ENCODE data around the gene MAD1L1. TPM values are rescaled to one million over a fixed set of nuclear protein-coding genes. Genes with fewer than 3 reads are reported as not detected.

Gene MAD1L1
- total RNA-seq, 1 experiment from 2014 or later, result 163 TPM

GRCh38 chr7:1900847-1901246 lies 331.9 kb downstream of the MAD1L1 start:
- in situ Hi-C loops (cut with HindIII; ENCODE audit: low sequenced_read_pairs), result no loop called here
- DNase-seq (ENCODE audit: low spot score), result no peak

- DNase-seq (ENCODE audit: low spot score), result no peak
- in situ Hi-C loops (cut with HindIII; ENCODE audit: low sequenced_read_pairs), result no loop called here
These were observed 332.6 kb downstream of the MAD1L1 start for GRCh38 chr7:1899951-1900762.

GRCh38 chr7:1899196-1899595 lies 333.5 kb downstream of the MAD1L1 start:
- in situ Hi-C loops (cut with HindIII; ENCODE audit: low sequenced_read_pairs), result no loop called here

GRCh38 chr7:1898628-1899185 lies 334.0 kb downstream of the MAD1L1 start:
- in situ Hi-C loops (cut with HindIII; ENCODE audit: low sequenced_read_pairs), result no loop called here
- DNase-seq (ENCODE audit: low spot score), result no peak

More at GRCh38 chr7:1899196-1899595, 333.5 kb downstream of the MAD1L1 start:
- DNase-seq (ENCODE audit: low spot score), result no peak

- DNase-seq (ENCODE audit: low spot score), result no peak
- in situ Hi-C loops (cut with HindIII; ENCODE audit: low sequenced_read_pairs), result no loop called here
These were observed 334.7 kb downstream of the MAD1L1 start for GRCh38 chr7:1897861-1898627.

- DNase-seq (ENCODE audit: low spot score), result no peak
- in situ Hi-C loops (cut with HindIII; ENCODE audit: low sequenced_read_pairs), result no loop called here
These were observed 335.5 kb downstream of the MAD1L1 start for GRCh38 chr7:1897076-1897860.

GRCh38 chr7:1895664-1896515 lies 336.9 kb downstream of the MAD1L1 start:
- in situ Hi-C loops (cut with HindIII; ENCODE audit: low sequenced_read_pairs), result no loop called here

GRCh38 chr7:1894906-1895663 lies 337.7 kb downstream of the MAD1L1 start:
- in situ Hi-C loops (cut with HindIII; ENCODE audit: low sequenced_read_pairs), result no loop called here

More at GRCh38 chr7:1895664-1896515, 336.9 kb downstream of the MAD1L1 start:
- DNase-seq (ENCODE audit: low spot score), result no peak

GRCh38 chr7:1894313-1894900 lies 338.3 kb downstream of the MAD1L1 start:
- in situ Hi-C loops (cut with HindIII; ENCODE audit: low sequenced_read_pairs), result no loop called here
- no peak for DNase-seq (ENCODE audit: low spot score)

More at GRCh38 chr7:1894906-1895663, 337.7 kb downstream of the MAD1L1 start:
- DNase-seq (ENCODE audit: low spot score), result no peak

- no peak for DNase-seq (ENCODE audit: low spot score)
- in situ Hi-C loops (cut with HindIII; ENCODE audit: low sequenced_read_pairs), result no loop called here
These were observed 339.3 kb downstream of the MAD1L1 start for GRCh38 chr7:1893451-1893850.

GRCh38 chr7:1893036-1893435 lies 339.7 kb downstream of the MAD1L1 start:
- no peak for DNase-seq (ENCODE audit: low spot score)
- in situ Hi-C loops (cut with HindIII; ENCODE audit: low sequenced_read_pairs), result no loop called here

GRCh38 chr7:1892011-1892965 lies 340.5 kb downstream of the MAD1L1 start:
- in situ Hi-C loops (cut with HindIII; ENCODE audit: low sequenced_read_pairs), result no loop called here

GRCh38 chr7:1890289-1891235 lies 342.2 kb downstream of the MAD1L1 start:
- in situ Hi-C loops (cut with HindIII; ENCODE audit: low sequenced_read_pairs), result no loop called here

More at GRCh38 chr7:1892011-1892965, 340.5 kb downstream of the MAD1L1 start:
- DNase-seq (ENCODE audit: low spot score), result no peak

GRCh38 chr7:1889556-1890181 lies 343.1 kb downstream of the MAD1L1 start:
- no peak for DNase-seq (ENCODE audit: low spot score)
- in situ Hi-C loops (cut with HindIII; ENCODE audit: low sequenced_read_pairs), result no loop called here

More at GRCh38 chr7:1890289-1891235, 342.2 kb downstream of the MAD1L1 start:
- DNase-seq (ENCODE audit: low spot score), result no peak

GRCh38 chr7:1889091-1889490 lies 343.7 kb downstream of the MAD1L1 start:
- no peak for DNase-seq (ENCODE audit: low spot score)
- in situ Hi-C loops (cut with HindIII; ENCODE audit: low sequenced_read_pairs), result no loop called here

Measured in G401 (cell line).